GM20000 (cell line): ENCODE measurements around the gene IQCM.
"Not testable (repeated sequence)": the region's sequence is repeated elsewhere in the genome, so short reads cannot be mapped to it uniquely, and the experiment has no call there.

Source experiments
- DNase-seq: peaks from one replicate; pipeline ENCODE4 v3.0.0; 2012; ENCODE audit warnings: low spot score
- CTCF ChIP-seq: IDR thresholded peaks from 2 replicates; pipeline ENCODE4 v1.5.1; 2012; ENCODE audit warnings: mild to moderate bottlenecking, control low read depth; ENCODE audit errors: extremely low read depth, missing control alignments

Gene IQCM

GRCh38 chr4:149518471-149518870 lies 297.2 kb downstream of the IQCM start:
- no peak for DNase-seq
- no peak for TF ChIP-seq CTCF

- no peak for TF ChIP-seq CTCF
Measured at GRCh38 chr4:149513081-149513480, 302.6 kb downstream of the IQCM start.

GRCh38 chr4:149512501-149512900 lies 303.1 kb downstream of the IQCM start:
- TF ChIP-seq CTCF = no peak

More at GRCh38 chr4:149513081-149513480, 302.6 kb downstream of the IQCM start:
- DNase-seq = no peak

GRCh38 chr4:149511558-149512298 lies 303.9 kb downstream of the IQCM start:
- TF ChIP-seq CTCF = no peak
- no peak for DNase-seq

More at GRCh38 chr4:149512501-149512900, 303.1 kb downstream of the IQCM start:
- DNase-seq = no peak

GRCh38 chr4:149507309-149507708 lies 308.3 kb downstream of the IQCM start:
- DNase-seq = not testable (repeated sequence)

GRCh38 chr4:149500806-149501205 lies 314.8 kb downstream of the IQCM start:
- no peak for DNase-seq
- no peak for TF ChIP-seq CTCF

- TF ChIP-seq CTCF = no peak
- no peak for DNase-seq
Measured at GRCh38 chr4:149499726-149500125, 315.9 kb downstream of the IQCM start.

GRCh38 chr4:149498246-149498645 lies 317.4 kb downstream of the IQCM start:
- DNase-seq = no peak

More at GRCh38 chr4:149498246-149498645, 317.4 kb downstream of the IQCM start:
- no peak for TF ChIP-seq CTCF
